Endometrium (tissue), 2 donors: ENCODE data around the gene HAGH.

Experiments used
- FAIRE-seq: peaks from 2 replicates; lab custom pipeline; 2012; peaks lifted over from hg19 to GRCh38; lab: Jason Lieb, UNC
- donor health status: control.
- donor health status: control.

The HAGH gene

GRCh38 chr16:1831186-1832075 lies 4.8 kb upstream of the HAGH start:
- no peak for FAIRE-seq

- FAIRE-seq: no peak
Observed at GRCh38 chr16:1830213-1830612, 3.6 kb upstream of the HAGH start.

GRCh38 chr16:1828645-1829410 lies 2.2 kb upstream of the HAGH start:
- FAIRE-seq: no peak

DNA sequence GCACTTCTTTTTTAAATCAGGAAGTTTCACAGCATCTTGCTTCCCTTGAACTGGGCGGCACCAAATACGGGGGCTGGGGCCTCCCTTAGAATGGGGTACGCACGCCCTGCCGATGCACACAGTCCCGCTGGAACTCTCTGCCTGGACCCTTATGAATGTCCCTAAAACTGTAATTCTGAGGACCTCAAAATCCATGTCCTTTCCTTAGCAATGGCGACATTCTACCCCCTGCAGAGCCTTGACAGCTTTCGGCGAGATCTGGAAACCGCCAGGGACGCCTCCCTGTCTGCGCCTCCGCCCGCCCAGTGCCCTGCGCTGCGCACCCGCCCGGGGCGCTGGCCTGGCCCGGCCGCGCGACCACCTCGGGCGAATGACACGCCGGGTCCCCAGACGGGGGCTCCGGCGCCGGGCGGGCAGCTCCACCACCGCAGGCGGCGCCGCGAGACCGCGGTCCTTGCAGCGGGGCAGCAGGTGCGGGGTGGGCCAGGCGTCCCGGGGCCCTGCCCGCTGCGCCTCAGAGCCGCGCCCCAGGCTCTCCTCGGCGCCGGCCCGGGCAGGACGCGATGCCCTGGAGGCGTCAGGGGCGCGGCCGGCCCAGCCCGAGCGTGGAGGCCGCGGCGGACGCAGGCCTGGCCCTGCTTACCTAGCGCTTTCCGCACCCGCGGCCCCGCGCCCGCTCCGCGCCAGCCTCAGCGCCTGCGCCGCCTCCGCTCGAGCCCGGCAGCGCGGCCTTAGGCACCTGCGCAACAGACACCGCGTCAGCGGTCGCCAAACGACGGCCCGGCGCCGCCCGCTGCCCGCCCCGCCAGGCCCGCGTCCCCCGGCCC lies 548 bp downstream of the HAGH start:
- FAIRE-seq: no peak

- FAIRE-seq: no peak
Observed at GRCh38 chr16:1825381-1825863, 1.2 kb downstream of the HAGH start.

- no peak for FAIRE-seq
Observed at GRCh38 chr16:1823821-1824220, 2.8 kb downstream of the HAGH start.

DNA sequence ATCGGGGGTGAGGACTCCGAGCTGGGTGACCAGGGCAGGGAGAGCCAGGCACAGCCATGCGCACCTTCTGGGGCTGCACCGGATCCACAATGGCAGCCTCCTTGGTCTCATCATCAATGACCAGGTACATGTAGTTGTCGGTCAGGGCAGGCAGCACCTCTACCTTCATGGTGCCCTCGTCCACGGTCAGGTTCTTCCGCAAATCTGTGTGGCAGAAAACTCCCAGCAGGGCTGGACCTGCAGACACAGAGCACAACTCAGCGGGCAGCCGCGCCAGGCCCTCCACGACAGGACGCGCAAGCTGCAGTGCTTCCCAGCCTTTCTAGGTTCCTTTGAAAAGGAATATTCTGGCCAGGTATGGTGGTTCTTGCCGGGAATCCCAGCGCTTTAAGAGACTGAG lies 3.8 kb downstream of the HAGH start:
- FAIRE-seq: no peak

DNA sequence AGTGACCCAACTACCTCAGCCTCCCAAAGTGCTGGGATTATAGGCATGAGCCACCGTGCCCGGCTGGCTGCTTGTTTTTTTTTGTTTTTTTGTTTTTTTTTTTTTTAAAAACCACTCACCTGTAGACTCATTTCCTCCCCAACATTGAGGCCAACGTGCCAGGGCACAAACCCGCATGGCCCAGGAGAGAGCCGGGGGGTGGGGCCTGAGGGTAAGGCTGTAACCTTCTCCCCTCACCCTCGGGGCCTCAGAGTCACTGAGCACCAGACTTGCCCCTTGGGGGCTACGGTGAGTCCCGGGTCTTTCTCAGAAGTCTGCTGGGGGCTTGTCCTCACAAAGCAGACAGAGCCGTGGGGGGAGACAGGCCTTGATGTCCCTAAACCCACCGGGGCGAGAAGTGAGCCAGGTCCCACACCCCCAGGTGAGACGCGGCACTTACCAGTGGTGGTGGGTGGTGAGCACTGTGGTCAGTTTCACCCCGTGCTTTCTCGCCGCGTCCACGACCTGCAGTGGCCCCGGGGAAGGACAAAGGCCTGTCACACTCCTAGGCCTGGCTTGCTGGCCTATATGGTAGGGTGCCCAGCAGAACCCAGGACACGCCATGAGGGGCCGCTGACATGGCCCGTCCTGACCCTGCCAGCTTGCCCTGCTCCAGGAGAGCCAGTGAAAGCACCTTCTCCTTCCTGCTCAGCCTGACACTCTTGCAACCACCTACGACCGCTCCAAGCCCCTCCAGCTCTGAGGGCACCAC lies 4.6 kb downstream of the HAGH start:
- FAIRE-seq: no peak

DNA sequence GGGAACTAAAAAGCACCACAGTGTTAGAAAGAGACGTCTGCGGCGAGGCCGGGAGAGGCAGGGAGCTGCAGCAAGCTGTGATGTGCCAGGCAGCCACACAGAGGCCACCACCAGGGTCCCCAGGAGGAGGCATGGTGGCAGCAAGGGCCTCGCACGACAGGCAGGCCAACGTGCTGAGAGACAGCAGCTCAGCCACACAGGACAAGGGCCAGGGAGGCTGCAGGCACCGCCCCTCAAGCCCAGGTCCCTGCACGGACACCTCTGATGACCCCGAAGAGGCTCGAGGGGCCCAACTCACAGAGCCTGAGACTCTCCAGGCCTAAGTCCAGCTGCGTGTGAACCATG lies 5.7 kb downstream of the HAGH start:
- FAIRE-seq: no peak

DNA sequence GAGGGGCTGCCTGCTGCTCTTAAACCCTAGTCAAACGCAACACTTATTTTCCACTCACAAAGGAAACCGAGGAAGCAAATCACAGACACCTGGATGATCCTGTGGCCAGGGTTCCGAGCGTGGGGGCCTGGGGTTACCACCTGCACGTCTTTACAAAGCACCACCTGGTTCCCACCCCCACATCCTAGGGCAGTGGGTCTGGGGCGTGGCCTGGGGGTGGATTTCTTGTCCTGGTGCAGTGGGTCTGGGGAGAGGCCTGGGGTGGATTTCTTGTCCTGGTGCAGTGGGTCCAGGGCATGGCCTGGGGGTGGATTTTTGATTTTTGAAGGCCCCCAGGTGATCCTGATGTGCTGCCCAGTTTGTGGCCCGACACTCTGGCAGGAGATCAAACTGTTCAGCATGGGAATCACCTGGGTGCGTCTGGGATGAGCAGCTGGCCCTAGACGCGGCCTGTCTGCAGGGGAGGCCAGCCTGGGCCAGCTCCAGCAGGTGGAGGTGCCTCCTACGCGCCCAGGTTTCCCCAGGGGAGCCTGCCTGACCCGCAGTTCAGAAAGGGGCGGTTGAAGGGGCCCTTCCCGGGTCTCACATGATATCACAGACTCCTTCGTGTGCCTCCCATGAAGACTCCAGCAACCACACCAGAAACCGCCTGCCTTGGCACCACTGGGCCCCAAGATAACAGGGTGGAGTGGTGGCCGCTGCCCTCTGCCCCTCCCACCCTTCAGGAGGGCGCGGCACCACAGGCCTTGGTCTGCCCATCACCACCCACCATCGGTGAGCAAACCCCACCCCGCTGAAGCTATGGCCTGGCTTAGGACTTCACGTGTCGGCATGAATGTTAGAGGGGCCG lies 6.3 kb downstream of the HAGH start:
- no peak for FAIRE-seq

- no peak for FAIRE-seq
Observed at GRCh38 chr16:1819611-1820010, 7.0 kb downstream of the HAGH start.

DNA sequence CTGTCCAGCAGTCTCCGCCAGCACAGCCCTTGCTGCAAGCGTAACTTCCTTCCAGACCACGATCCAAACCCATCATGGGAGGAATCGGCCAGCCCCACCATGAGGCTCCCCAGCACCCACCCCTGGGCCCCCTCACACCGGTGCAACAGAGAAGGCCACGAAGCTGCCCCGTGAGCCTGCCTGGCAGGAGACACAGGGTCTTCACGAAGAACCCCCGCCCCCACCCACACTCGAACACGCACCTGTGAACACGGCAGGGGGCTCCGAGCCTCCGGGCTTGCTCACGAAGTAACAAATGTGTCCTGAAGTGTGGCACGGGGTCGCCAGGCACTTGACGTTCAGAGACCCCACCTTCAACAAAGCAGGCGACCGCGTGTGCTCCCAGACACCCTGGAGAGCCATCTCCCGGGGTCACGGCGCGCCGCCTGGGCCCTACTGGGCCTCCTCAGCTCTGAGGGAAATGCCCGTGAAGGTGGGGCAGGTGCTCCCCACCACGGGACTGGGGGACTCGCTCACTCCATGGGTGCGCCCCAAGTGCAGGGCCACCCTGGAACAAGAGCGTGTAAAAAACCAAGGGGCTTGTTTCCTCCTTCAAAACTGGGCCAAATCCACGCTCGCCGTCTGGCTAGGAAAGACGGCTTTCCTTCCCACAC lies 7.6 kb downstream of the HAGH start:
- FAIRE-seq: no peak

DNA sequence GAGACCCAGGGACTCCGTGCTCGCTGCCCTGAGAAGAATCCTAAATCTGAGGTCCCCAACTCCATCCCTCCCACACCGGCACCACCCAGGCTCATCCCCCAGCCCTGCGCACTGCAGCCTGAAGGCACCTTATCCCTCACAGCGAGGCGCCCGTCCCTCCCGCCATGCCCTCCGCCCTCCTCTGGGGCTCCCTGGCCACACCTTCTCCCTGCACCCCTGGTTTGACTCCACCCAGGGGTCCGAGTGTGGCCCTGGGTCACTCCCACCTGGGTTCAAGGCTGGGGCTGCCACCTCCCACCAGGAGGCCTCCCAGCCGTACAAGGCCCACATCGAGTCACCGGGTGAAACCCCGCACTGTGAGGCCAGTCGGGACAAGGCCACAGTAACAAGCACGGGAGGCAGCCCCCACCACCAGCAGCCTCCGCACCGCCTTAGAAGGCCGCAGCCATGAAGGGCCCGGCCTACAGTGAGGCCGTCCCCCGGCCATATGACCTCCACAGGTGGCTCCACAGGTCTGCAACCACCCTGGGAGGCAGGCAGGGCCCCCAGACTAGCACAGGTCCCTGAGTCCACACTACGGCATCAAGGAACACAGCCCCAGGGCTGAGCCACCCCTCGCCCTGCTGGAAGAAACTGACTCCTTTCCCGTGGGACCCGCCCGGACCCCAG lies 8.3 kb downstream of the HAGH start:
- no peak for FAIRE-seq

GRCh38 chr16:1817716-1818115 lies 8.9 kb downstream of the HAGH start:
- no peak for FAIRE-seq

DNA sequence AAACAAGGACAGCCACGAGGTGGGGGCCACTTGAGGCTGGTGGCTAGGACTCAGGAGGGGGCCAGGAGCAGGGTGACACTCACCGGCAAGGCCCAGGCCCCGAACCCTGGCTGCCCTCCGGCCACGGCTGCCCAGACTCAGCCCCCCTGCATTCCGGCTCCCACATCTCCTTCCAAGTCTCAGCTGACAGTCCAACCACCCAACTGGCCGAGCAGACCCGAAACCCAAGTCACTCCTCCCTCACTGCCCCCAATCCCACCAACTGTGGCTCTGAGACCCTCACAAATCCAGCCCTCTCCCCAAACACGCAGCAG lies 9.4 kb downstream of the HAGH start:
- FAIRE-seq: no peak

DNA sequence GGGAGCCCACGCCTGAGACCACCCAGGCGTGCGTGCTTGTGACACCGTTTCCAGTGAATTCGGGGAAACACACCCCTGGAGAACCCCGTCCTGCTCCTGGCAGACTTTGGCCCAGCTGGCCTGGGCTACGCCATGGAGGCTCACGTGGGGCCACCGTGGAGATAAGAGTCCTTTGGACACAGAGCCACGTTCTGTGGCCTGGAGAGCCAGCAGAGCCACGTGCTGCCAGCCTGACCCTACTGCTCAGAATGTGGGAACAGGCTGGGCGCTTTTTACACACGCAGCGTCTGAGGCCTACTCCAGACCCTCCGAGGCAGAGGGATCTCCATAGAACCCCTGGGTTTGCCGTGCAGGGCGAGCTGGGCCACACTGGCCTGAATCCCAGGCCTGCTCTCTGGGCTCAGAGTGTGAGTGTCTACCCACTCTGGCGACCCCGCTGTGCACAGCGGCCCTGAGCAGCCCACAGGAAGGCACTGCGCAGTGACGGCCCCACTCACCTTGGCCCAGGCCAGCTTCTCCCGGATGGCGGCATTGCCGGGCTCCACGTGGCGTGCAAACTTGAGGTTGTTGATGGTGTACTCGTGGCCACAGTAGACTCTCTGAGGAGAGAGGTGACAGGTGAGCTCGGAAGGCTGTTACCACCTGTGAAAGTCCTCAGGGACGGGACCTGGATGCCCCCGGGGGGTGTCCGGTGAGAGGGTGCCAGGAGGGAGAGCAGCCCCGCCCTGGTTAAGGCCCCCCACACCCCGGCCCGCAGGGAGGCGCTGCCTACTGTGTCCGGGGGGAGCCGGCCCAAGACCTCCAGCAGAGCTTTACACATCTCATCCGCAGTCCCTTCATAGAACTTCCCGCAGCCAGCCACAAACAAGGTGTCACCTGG lies 10.0 kb downstream of the HAGH start:
- no peak for FAIRE-seq

DNA sequence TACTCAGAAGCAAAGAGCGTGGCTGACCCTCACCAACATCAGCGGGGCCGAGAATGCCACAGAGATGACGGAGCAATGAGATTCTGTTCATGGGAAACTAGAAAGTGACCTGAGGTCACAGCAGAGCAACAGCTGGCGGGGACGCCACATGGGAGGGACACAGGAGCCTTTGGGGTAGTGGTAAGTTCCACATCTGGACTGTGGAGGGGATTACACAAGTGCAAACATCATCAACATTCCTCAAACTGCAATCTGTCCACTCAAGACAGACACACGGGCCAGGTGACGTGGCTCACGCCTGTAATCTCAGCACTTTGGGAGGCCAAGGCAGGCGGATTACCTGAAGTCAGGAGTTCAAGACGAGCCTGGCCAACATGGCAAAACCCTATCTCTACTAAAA lies 11.2 kb downstream of the HAGH start:
- FAIRE-seq: no peak

- FAIRE-seq: no peak
Observed at GRCh38 chr16:1812732-1813163, 13.9 kb downstream of the HAGH start.

GRCh38 chr16:1810536-1810935 lies 16.1 kb downstream of the HAGH start:
- no peak for FAIRE-seq
